Hematopoietic multipotent progenitor cell treated with erythropoietin and hydrocortisone succinate and interleukin-3 and kit ligand, for 17 days (in vitro differentiated cells): ENCODE measurements around the gene PCDH9.
"Not testable (repeated sequence)": the region's sequence is repeated elsewhere in the genome, so short reads cannot be mapped to it uniquely, and the experiment has no call there.

ENCODE experiments used
- DNase-seq: peaks from one replicate; pipeline ENCODE4 v3.0.0-alpha.2; 2015; ENCODE audit warnings: low spot score

Gene PCDH9

DNA sequence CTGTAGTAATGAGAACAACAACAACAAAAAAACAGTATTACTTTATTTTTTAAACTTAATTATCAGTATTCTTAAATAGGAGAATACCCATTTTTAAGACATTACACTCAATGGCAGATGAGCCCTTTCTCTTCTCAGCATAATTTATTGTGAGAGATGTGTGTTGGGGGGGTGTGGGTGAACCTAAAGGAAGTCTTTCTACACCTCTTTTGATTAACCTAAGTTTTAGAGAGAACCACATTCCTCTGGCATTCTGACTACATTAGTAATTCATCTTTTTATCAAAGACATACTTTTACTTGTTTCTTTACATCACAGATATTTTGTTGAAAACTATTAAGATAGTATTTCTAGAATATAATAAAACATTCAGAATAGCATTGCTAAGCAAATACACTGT, 890.9 kb downstream of the PCDH9 start:
- no peak for DNase-seq

DNA sequence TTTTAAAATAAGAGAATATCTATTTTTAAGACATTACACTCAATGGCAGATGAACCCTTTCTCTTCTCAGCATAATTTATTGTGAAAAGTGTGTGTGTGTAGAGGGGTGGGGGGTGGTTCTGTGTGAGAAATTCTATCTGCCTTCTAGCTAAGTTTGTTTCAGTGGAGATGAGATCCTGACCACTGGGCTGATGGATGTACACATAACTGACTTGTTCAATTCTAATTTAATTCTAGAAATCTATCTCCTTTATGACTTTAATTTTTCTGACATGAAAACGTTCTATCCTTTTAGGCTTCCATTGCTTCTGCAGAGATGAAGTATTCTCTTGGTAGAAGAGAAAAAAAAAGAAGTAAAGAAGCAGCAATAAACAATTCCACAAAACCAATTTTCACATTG, 891.6 kb downstream of the PCDH9 start:
- no peak for DNase-seq

DNA sequence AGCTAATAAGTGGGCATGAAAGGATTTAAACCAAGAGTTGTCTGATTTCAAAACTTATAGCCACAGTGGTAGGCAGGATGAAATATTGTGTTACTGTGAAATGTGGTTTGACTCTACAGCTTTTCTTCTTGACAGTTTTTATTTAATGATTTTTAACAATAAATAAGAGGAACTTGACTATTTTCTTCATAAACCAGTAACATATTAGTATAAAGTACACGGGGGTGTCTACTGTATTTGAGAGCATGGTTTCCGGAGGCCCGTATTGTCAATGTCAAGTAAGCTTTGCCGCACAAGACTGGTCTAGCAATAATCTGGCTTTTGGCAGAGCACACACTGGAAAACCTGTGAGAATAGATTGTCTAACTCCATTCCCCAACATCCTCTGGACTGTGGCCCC, 894.5 kb downstream of the PCDH9 start:
- DNase-seq = no peak

DNA sequence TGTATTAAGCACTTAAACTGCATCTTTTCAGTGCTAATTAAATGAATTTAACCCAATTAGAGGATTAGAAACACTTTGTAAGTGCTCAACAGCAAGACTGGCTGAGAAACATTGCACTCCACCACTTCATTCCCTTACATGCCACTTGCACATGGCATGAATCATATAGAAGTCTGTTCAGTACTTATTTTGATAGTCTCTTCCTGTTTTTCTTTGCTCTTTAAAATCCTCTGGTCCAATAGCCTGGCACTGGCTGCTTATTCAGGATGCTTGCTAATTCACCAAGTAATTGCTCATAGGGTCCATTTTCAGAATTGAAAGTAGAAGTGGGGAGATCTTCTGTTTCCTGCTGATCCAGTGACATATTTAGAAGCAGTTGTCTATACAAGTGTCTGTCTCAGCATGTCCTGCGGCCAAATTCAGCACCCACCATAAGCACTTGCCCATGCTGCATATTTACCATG, 900.1 kb downstream of the PCDH9 start:
- no peak for DNase-seq

DNA sequence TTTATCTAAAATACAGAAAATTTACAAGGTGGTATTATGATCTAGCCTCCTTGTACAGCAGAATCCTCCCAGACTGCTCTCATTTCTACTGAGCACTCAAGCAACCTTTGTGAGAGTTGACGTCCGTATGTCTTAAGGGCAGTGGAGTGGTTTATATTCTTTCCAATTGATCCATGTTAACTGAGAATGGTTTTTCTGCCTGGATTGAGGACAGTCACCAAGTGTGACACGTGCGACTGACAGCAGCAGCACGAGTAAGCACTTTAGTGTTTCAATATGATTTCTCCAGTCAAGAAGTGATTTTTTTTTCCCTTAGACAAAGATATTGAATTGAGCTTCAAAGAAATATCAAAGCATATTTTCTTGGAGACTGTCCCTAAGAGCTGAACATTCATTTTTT, 901.7 kb downstream of the PCDH9 start:
- DNase-seq = no peak

DNA sequence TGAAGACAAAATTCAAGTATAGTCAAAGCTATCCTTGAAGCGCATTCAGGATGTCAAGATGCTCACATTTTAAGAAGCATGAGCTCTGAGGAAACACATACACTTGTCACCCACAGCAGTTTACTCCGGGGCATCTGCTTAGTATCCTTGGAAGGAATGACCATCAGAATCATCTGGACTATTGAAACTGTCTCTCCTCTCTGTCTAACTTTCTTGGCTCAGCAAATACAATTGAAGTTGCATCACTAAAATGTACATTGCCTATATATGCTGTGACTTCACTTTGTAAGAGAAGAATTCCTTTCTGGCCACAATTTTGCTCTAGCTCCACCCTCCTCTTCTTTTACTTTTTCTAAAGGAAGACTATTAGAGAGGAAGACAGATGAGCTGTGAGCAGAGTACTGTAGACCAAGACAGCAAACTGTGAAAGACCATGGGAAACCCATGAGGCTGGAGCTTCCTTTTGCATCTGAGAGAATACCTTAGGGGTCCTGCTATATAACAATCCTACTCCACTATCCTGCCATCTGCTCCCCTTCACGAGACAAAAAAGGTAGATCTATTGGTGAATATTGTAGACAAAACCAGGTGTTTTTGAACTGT, 906.3 kb downstream of the PCDH9 start:
- no peak for DNase-seq

DNA sequence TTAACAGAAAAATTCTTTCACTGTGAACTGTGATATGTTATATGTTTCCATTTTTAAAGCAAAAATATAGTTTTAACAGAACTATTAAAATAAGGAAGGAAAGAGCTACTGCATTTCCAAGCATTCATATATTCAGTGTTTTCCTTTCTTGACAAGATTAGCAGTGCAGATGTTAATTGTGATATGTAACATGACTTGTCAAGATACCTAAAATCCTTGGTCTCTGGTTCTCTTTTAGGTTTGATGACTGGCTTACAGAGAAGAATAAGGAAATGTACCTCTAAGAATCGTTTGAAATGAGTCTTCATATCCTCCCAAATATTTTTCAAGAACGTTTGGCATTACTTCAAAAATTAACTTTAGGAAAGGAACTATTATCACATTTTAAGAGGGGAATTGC, 907.2 kb downstream of the PCDH9 start:
- no peak for DNase-seq

DNA sequence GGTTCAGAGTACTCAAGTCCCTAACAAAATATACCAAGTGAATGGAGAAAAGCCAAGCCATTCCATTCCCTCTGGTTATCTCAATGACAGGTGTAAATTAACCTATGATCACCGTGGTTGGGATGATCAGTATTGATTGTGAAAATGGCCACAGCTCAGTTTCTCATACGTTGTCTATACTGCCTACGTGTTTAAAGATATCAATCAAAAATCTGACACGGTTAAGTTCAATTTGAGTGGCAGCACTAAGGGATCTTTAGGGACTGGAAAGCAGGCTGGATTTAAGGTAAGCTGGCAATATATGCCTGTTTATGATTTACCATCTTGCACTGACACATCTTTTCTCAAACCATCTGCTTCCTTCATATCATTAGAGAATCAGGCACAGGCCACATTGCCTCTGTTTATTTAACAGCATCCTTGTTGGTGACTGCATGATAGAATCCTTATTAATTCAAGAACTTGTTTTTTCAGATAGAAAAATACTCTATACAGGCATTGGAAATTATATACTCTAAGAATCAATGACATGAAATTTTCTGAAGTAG, 907.9 kb downstream of the PCDH9 start:
- DNase-seq = no peak

DNA sequence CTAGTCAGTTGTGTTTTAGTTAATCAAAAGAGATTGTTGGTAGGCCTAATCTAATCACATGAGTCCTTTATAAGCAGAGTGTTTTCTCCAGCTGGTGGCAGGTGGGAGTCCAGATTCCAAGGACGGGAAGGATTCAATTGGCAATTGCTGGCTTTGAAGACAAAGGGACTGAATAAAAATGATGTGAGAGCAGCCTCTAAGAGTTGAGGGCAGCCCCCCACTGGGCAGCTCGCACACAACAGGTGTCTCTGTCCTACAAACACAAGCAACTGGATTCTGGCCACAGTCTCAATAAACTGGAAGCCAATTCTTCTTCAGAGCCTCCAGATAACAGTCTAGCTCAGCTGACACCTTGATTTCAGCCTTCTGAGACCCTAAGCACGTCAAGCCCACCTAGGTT, 915.2 kb downstream of the PCDH9 start:
- no peak for DNase-seq

DNA sequence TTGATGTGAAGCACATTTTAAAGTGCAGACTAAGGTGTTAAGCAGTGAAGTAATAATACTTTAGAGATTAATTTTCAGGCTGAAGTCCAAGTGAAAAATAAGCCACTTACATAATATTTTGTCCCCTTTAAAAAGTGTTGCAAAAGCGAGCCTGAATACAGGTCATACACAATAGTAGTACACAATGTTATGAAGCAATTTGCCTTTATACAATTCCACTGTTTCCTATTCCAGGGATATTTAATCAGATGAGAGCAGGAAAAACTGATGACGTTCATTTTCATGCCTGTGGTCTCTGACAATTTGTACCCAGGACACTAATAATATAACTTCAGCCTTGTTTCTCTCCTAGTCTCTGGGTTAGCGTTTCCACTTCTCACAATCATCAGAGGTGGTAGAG, 916.7 kb downstream of the PCDH9 start:
- DNase-seq = no peak

DNA sequence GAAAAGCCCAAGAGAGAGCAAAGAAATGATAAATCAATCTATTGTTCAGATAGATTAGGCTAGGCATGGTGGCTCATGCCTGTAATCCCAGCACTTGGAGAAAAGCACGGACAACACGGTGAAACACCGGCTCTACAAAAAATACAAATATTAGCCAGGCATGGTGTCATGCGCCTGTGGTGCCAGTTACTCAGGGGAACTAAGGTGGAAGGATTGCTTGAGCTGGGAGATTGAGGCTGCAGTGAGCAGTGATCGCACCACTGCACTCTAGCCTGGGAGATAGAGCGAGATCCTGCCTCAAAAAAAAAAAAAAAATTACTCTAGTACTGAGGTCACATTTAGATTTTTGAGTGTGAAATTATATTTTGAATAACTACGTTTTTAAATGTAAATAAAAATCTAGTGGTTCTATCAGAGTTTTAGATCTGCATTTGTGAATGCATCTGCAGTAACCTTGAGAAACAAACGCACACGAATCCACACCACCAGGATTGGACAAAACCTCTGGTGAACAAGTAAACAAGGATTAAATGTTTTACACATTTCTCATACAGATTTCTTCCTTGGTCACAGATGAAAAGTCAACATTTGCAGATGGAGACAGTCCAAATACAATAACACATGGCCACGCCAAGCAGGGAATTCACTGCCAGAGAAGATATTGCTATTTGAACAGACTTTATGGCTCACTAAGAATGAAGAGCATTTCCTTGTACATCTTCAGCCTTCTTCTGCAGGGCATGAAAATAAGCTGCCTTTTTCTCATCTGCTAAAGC, 917.6 kb downstream of the PCDH9 start:
- no peak for DNase-seq

DNA sequence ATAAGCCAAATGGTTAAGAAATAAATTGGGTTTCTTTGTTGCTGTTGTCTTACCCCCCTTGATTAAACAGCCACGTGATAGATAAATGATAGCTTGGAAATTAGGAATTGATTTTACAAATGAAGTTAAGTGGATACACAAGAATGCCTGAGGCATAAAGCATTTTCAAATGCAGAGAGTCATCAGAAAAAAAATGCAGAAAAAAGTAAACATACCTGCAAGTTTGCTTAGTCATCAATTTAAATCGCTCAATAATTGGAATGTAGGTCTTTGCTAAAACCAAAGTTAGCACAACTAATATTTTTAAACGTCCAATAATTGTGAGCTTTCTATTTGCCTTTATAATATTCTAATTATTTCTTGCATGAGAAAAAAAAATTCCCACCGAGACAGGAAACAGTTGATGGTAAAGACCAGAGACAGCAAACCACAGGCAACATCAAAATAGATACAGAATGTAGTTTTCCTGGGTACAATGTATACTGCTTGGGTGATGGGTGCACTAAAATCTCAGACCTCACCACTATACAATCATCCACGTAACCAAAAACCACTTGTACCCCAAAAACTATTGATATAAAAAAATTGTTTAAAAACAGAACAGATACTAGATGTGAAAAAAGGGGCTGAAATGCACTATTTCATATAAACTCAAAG, 924.0 kb downstream of the PCDH9 start:
- DNase-seq = no peak

DNA sequence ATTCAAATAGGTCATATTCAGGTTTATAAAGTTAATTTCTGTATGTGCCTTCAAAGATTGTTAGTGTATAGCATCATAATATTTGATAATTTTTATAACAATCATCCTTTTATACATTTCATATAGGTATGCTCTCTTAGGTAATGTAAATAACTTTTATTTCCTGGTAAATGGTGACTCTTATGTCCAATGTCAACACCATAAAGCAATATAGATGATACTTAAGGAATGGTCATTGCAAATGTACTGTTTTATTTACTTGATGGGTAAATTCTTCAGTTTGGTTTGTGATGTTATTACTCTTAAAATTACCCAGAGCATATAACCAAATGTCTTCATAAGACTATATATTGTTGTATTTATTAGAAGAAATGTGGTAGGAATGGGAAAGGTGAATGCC, 928.7 kb downstream of the PCDH9 start:
- DNase-seq = no peak

DNA sequence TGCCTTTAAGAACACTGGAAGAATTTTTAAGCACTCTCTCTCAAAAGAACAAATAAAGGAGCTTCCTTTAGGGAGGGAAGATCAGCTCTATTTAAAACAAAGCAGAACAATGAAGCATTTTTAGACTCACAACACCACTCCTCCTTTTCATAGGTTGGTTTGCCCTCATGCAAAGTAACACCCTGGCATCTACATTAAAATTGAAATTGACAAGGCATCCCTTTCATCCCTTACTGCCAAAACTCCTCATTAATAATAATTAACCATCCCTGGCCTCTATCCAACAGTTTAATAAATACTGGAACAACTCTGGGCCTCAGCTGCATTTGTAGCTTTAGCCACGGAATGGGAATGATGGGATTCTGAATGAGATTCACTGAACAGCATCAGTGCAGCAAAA, 929.1 kb downstream of the PCDH9 start:
- DNase-seq = no peak

DNA sequence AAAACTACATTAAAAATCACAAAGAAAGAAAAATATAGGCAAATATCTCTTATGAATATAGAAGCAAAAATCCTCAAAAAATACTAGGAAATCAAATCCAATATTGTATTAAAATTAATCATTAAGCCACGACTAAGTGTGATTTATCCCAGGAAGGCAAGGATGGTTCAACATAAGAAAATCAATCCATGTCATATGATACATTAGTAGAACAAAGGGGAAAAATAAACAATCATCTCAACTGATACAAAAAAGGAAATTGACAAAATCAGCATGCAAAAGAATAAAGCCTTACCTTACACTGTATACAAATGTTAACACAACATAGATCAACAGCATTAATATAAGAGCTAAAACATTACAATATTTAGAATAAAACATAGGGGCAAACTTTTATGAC, 933.3 kb downstream of the PCDH9 start:
- no peak for DNase-seq

DNA sequence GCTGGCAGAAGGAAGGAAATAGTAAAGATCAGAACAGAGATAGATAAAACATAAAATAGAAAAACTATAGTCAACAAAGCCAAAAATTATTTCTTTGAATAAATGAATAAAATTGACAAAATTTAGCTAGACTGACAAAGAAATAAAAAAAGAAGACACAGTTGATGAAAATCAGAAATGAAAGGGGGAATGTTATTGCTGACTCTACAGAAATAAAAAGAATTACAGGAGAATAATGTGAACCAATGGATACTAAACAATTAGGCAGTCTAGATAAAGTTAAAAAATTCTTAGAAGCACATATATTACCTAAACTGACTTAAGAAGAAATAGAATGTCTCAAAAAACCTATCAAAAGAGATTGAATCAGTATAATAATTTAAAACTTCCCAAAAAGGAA, 933.8 kb downstream of the PCDH9 start:
- no peak for DNase-seq

DNA sequence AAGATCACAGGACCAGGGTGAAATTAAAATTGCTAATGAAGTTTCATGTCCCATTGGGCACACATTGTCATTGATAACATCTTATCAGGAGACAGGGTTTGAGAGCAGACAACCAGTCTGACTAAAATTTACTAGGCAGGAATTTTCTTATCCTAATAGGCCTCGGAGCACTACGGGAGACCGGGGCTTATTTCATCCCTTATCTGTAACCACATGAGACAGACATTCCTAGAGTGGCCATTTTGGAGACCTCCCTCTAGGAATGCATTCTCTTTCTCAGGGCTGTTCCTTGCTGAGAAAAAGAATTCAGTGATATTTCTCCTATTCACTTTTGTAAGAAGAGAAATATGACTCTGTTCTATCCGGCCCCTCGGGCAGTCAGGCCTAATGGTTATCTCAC, 943.3 kb downstream of the PCDH9 start:
- not testable (repeated sequence) for DNase-seq

DNA sequence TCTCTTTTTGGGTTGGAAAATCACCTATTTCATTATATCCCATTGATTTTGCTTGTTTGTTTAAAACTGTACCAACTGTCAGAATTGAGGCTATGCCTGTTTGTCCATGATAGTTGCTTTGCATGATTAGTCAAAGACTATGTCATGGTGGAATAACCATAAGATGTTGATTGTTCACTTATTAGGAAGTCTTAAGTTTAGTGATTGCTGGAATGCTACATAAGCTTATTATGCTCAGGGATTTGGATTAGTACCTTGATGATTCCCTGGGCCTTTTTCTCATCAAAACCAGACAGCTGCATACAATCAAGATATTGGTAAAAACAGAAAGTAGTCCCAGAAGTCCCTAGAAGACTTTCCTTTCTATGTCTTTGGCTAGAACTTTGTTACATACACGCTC, 954.7 kb downstream of the PCDH9 start:
- no peak for DNase-seq

DNA sequence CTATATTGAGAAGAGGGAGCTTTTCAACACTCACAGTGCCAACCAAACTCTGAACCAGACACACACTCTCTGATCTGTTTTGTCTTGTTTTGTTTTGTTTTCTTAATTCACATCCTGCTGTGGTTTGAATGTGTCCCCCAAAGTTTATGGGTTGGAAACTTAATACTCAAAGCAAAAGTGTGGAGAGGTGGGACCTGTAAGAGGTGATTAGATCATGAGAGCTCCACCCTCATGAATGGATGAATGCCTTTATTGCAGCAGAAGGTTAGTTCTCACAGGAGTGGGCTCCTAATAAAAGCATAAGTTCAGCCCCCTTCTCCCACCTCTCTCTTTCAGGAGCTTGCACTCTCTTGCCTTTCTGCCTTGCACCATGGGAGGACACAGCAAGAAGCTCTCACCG, 957.1 kb downstream of the PCDH9 start:
- DNase-seq = no peak

DNA sequence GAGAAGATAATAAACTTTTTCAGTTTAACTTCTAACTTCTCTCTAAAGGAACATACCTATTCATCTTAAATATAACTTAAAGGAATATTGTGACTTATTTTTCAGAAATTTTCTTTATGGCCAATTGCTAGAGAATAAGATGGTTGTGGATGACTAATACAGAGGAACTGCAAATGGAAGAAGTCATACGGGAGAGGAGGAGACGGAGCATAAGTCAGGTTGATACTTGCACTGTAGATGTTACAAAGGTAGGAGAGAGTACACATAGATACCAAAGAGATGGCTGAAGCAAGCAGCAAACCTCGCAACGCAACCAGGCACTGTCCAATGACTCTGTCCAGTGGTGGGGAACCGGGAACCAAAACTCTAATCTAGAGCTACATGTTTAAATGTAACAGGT, 963.4 kb downstream of the PCDH9 start:
- DNase-seq = no peak

DNA sequence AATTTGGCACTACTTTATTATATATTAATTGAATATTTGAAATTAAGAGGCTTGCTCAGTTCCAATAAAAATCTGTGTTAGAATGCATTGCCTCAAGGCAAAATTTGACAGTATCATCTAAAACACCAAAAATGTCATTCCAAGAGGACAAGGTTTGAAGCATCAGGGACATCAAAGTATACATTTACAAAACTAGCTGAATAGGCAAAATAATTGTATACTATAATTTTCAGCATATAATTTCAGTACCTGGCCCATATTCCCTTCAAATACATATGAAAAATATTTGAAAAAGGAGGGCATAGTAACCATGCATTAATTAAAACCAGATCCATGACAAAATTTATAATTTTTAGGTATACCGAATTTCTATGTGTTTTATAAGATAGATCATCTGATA, 963.8 kb downstream of the PCDH9 start:
- DNase-seq = no peak

DNA sequence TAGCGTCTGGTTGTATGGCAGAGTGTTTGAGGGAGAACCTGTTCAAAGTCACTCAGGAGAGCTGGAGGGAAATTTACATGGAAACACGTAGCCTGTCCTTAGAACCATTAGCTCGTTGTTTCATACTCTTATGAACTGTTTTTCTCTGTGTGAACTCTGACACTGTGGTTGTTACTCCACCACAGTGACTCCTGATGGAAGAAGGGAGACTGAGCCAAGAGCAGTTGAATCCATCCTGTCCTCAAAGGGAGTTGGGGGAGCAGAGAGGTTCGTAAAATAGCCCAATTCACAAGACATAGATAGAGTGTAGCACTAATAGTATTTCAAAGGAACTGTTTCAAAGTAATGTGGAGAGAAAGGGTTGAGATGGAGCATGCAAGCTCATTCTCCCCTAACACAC, 964.8 kb downstream of the PCDH9 start:
- no peak for DNase-seq

DNA sequence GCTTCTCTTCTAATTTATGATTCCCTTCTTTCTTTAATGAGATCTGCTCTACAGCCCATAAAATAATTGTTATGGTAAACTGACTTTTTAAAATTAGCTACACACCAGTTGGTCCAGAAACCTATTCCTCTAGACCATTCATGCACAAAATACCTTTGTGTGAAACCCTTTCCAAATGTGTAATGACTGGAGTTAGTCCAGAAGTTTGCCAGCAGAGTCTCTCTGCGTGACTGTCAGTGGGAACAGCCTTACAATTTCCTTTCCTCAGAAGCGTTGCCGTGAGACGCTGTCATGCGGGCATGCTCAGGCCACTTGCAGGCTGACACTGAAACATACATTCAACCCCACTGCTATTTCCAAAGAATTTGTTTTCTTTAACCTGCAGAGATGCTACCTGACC, 965.2 kb downstream of the PCDH9 start:
- DNase-seq = no peak
